Measurements from ENCODE around the gene LMCD1.

Gene LMCD1

DNA sequence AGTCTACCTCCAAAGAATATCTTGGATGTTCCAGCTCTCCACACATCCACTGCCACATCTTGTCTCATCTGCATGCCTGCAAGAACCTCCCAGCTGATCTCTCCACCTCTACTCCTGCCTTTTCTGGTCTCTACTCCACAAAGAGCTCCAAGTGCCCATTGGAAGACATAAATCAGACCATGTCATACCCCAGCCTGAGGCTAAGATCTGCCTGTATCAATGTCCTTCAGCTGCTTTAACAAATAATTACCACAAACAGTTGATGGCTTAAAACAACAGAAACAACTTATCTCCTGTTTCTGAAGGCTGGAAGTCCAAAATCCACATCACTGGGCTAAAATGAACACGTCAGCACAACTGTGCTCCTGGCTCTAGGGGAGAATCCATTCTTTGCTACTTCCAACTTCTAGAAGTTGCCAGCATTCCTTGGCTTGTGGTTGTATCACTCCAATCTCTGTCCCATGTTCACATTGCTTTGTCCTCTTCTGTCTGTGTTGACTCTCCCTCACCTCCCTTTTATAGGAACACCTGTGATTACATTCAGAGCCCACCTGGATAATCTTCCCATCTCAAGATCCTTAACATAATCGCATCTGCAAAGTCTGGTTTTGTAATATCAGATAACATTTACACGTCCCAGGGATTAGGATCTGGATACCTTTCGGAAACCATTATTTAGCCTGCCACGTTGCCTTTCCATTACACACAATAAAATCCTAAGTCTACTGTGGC is 17.0 kb upstream of the LMCD1 start:
- DNase-seq: no peak

DNA sequence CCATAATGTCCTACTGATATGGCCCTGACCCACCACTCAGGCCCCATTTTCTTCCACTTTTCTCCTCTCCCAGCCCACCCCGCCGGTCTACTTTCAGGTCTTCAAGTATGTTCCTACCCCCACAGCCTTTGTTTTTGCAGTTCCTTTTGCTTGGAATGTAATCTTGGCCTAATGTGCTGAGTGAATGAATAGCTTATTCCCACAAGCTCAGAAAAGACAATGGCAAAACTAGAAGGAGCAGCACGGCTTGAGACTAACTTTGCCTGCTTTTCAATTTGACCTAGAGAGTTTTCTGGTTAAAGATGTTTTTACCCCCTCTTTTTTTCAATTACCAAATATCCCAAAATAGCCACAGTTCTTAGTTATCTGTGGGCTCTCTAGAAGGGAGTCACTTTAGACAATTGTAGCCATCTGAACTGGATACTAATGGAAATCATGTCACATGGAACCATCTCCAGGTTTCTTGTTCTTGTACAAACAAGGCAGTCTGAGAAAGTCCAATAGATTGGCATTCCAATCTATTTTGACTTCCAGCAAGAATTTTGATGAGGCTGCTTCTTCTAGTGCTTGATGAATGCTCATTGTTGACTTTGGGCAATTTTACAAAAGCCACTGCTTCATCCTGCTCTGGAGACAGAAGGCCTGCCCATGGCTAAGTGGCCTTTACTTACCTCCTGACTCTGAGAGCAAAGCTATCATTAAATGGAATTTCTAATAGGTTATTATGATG is 16.3 kb upstream of the LMCD1 start:
- no peak for DNase-seq

DNA sequence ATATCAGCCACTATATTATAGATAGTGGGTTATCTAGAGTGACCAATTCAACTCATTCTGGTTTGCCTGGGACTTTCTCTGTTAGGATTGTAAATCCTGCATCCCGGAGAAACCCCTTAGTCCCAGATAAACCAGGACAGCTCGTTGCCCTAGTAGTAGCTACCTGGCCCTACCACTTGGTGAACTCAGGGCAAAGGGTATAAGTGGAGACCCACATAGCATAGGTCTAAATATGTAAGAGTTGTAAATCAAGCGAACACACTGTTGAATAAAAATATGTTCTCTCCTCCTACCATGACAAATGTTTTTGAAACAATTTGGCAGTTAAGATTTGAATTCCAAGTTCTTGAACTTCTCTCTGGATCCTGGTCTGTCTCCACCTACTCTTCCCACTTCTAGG is 15.7 kb upstream of the LMCD1 start:
- no peak for DNase-seq

DNA sequence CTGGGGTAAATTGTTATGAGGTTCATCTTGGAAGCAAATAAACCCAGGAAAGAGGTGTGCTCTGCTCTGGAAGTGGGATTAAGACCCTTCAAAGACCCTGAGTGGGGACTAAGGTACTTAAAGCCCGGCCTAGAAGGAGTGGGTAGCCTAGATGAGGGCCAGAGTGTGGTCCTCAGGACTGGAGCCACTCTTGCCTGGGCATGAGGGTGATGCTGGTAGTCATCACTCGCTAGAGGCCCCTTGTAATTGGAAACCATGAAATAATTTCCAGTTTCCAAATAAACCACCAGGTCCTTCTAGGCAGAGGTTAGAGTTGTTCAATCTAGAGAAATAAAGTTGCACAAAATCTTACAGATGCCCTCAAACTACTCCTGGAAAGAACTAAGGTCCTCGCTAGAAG is 15.2 kb upstream of the LMCD1 start:
- no peak for DNase-seq

DNA sequence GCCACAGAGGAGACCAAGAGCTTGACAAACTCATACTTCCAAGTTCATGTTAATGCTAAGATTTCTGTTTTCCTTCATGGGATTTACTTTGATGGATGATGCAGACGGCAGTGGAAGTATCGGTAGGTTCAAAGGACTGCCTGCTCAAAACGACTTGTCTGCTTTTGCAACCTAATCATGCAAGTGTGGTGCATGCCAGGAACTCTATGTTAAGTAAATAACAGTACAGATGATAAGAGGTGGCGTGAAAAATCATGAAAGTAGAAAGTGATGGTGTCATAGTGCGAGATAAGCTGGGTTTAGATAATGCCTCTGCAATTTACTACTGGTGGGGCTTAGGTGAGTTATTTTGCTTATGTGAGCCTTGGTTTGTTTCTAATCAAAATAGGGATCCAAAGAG is 14.7 kb upstream of the LMCD1 start:
- DNase-seq: no peak

DNA sequence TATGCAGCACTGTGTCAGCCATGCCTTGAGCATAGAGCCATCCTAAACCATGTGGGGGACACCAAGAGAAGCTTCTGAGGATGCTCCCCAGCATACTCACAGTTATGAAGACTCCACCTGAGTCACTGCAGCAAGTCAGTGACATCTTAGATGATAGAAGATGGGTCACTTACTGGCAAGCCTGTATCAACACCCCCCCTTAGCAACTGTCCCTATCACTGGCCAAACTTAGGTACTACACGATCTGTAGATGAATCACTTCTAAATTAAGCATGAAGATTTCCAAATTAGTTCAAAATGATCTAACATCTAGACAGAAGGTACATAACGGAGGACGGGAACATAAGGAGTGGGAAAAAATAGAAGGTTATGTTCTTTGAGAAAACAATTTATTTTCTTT is 13.2 kb upstream of the LMCD1 start:
- DNase-seq: no peak

DNA sequence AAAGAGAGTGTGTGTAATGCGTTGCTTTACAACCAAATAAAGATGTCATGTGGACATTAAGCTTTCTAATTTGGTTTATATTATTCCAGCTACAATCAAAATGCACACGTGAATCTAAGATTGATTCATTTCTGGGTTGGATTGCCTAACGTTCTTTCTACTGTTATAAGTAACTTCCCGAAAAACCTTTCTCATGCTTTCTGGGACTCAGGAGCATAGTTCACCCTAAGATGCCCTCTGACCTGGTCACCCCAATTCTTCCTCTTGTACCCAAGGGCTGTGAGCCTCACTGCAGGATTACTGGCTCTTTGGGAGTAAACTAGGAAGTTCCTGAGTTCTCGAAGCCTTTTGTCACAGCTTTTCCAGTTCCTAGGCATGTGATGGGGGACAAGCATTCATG is 12.7 kb upstream of the LMCD1 start:
- DNase-seq: no peak

DNA sequence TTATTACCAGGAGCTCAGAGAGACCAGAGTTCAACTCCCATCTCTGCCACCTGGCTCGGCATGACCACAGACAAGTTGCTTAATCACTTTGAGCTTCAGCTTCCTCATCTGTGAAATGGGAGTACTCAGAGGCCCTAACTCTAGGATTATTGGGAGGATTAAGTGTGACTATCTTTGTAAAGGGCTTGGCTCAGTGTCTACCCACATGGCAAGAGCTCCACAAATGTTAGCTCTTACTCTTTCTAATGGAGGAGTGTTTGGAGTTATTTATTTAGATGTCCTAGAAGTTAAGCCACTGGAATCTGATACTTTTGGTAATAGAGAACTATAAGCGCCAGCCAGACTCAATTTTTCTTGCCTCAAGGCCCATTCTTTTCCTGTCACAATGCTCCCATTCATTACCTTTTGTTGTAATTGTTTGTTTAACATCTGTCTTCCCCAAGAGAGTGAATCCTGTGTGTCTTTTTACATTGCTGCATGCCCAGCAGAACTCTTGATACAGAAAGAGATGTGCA is 12.3 kb upstream of the LMCD1 start:
- DNase-seq: no peak

DNA sequence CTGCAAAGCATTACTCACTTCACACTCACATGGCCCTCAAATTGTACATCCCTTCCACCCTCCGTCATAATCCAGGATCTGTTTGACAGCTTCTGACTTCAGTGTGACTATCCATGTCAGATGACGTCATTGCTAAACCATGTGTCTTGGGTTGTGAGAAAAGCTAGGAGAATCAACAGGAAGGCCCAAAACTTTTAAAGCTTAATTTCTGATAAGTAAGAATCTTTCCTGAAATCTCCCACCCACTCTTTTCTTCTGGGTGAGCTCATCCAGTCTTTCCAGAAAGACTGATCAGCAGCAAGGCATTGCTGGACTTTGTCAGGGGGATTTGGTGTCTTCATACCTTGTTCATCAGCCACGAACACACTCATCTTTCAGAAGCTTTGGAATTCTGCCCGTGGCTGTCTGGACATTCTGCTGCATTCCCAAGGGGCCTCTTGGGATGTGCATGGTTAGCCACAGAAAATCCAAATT is 11.5 kb upstream of the LMCD1 start:
- DNase-seq: no peak

DNA sequence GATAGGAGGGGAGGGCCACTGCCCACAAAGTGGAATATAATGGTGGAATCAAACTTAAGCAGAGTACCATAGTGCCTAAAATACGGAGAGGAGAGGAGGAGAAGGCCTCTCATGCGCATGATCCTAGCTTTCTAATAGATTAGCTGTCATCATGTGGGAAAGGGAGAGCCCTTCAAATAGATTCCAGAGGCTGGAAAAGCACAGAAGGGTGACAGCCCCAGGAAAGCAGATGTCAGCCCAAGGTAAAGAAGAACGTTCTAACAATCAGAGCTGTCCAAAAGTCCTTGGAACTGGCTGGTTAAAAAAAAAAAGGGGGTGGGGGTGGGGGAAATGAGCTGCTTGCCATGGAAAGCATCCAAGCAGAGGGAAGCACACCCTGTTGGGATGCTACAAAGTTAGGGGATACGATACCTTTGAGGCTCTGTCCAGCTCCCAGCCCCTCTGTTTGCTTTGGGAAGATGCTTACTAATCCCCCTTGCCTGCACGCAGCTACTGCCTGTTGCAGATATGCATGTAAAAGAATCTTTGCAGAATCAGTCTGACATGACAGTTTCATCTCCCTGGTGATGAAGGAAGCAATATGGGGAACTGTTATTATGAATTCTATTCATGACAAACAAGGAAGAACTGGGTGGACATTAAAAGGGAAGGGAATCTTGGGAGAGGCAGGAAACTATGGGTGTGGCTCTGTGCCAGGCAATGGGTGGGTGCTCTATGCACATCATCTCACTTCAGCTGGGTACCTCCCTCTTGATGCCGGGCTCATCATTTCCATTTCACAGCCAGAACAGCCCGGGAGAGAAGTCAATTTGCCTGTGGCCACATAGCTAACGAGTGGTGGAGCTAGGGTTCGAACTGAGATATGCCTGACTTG is 10.1 kb upstream of the LMCD1 start:
- DNase-seq: no peak

DNA sequence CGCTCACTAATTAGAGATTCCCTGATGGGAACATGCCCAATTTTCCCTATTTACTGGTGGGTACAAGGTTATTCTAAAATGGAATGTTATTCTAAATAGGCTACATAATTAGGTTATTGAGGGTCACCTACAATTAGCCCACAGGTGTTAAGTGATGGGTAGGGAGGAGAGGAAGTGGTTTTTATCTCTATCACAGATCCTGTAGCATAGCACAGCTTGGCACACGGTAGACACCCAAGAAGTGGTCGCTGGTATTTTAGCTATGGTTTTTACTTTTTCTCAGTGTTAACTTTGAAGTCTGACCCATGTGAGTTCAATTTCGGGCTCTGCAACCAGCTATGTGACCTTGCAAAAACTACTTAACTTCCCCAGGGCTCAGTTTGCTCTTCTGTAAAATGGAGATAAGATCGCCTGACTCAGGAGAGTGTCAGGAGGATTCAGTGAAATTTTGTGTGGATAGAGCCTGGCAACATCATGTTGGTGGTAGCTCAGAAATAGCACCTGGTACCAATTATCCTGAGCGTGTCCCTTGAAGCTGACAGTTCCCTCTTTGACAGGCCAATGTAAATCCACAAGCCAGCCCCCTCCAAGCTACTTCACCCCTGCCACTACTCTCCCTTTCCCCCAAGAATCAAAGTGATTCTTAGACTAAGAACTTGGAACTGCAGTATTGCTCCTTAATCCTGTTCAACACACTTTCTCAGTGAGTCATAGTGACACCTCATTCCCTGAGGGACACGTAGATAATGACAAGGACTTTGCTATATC is 8.7 kb upstream of the LMCD1 start:
- DNase-seq: no peak

DNA sequence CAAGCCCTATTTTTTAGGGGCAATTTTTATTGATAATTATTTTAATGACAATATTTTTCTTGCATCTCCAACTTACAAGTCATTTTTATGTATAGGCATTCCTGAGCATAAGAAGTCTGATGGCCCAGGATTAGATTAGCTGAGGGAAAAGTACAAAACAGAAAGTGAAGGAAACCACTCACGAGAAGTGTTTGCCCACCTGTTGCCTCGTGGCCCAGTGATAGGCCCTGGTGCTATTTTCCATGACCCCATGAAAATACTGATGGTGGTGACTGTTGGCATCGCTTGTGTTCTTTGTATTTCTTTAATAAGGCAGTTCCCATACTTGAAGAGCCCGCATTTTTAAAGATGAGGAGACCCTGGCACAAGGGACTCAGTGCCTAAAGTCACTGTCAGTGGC is 7.9 kb upstream of the LMCD1 start:
- no peak for DNase-seq

DNA sequence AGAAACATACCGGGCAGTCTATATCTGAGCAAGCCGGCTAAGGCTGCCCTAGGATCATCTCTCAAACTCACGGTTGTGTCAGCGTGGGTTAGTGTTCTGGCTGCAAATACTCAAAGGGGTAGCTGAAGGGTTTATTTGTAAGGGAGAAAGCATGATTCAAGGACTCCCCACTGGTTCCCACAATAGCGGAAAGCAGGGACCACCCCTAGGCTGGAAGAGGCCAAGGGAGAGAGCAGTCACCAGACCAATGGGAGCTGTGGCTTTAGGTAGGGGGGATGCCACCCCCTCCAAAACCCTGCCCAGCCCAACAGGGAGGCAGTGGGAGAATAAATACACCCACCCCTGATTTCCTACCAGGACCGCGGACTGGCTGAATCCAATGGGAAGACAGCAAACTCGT is 7.3 kb upstream of the LMCD1 start:
- DNase-seq: no peak

DNA sequence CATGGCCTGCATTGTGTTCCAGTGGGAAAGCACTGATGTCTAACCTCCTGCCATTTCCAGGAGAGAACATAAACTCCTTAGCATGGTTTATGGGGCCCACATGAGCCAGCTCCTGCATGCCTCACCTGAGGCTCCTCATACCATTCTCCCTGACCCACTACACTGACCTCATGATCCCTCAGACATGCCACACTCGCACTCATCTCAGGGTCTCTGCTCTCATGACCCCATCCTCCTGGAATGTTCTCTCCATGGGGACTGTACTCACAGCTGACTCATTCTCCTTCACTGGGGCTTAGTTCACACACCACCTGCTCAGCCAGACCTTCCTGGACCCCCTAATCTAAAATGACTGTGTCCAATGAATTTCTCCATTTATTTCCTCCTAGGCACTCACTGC is 4.0 kb upstream of the LMCD1 start:
- DNase-seq: no peak

DNA sequence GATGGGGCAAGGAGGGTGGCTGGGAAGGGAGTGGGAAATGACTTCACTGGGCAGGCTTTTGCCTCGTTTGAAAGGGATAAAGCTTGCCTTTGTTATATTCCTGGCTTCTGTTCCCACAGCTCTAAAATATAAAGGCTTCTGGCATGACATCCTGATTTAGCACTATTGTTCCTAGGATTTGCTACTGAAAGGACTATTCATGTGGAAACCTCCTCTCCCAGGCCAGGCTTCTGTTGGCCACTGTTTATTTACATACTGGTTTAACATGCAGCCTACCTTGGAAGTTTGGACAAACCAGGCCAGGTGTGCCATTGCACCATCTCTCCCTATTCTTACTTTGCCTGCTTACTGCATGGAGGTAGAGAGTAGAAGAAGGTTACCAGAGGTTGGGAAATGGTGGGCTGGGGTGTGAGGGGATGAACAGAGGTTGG is 2.4 kb upstream of the LMCD1 start:
- DNase-seq: no peak

DNA sequence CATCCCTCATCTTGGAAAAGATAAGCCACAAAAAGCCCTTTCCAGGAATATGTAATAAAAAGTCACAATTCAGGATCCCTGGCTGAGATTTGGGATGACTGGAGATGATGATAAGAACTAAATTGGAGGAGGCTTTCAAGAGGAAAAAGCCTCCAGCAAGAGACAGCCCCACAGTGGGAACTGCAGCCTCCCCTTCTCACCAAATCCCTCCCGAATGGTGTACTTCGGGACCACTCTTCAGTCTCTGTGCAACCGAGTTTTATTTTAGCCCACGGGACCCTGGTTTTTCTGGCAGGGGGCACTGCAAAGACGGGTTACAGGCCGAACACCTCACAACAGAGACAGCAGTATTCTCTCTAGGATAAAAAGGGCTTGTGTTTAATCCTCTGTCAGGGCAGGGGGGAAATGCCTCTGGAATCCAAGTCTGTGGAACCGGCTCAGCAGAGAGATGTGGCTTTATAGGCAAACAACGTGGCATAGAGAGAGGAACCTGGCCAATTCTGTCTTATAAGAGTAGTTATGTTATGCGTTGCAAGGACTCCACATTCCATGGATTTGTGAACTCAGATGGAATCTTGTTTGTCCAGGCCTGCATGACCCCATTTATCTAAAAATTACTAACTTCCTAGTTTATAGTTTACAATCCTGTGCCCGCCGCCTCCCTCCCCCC is 1.2 kb upstream of the LMCD1 start:
- no peak for DNase-seq

DNA sequence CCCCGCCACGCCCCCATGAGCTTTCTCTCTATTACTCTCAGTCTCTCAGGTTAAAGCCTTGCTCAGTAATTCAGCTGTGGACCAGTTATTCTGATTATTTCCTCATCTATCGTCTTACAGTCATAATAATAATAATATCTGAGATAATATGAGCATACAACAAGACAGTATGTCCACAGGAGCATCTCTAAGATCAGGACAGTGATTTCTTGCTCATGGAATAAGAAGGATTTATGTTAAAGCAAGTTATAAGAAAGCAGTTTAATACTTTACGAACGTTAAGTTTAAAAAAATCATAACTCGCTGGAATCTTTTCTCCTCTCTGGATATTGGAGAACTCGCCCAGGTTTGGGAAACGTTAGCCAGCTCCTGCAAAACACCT is 643 bp upstream of the LMCD1 start:
- DNase-seq: no peak

DNA sequence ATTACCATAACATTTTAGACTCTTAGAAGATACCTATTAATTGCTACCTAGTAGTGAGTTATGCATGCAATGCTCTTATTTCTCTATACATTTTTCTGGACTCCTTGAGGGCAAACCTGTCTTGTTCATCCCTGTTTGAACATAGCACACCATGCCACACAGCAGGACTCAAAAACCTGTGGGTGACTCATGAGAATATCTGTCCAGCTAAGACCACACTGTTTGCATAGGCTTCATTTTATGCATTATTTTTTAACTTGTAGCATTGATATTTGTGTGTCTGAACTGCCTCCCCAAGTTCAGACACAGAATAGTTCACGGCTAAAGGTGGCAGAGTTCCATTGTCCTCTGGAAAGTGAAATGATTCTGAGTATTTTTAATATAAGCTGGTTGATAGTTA is 1.8 kb downstream of the LMCD1 start:
- DNase-seq: no peak

DNA sequence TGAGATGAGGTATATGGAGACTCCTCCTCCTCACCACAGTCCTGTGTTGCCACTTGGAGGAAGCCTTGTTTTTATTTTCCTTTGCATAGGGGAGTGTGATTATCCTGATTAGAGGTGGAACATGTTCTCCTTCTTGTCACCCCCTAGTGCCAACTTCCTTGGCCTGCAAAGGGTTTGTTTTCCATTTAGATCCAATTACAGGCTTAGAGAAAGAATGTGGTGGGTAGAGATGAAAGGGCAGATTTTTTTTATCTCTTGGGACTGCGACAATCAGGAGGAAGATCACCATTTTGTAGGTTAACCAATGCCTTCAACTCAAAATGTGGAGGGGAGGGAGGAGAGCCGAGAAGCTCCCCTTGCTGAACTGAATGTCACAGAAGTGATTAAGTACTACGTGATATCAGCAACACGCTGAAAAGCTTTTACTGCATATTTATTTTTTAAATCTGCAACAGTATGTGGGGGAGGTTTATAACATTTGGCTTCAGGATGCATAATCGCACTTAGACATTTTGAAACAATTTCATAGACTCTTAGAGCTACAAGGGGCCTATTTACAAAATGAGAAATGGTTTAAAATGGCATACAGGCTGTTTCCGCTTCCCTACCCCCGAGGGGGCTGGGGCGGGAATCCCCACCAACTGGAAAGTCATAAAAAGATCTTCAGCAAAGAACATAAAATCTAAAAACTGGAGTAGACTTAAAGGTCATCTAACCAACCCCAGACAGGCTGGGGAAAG is 2.4 kb downstream of the LMCD1 start:
- DNase-seq: no peak

DNA sequence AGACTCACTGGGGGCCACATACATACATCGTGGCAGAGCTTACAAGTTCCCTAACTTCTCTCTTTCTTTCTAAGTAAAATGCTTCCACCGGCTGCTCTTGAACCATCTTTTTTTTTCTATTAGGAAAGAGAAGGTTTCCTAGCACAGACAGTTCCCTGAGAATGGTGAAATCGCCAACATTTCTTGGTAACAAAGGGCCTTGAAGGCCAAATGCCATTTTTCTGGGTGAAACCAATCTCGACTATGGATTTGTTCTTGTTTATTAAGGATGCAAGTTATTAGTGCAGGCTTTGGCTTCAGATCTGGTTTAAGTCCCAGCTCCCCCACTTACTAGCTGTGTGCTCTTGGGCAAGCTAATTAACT is 3.0 kb downstream of the LMCD1 start:
- no peak for DNase-seq

DNA sequence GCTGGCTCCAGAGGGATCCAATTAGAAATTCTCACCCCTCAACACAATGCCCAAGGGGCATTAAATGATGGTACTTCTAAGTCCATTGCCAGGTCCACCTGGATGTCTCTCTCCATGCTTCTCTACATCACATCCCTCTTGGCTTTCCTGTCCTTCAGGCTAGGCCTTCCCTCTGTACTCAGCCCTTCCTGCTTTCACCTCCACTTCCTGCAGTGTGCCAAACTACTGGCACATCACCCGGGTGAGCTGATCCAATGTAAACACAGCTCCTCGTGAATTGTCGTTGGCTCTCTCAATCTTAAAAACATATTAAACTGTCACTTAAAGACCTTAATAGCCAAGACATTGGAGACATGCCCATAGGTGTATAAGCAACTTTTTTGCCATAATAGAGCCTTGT is 4.0 kb downstream of the LMCD1 start:
- no peak for DNase-seq

Measured in T-helper 9 cell (primary cell).